ENCODE data around the gene MUC5AC. TPM values are rescaled to one million over a fixed set of nuclear protein-coding genes. Genes with fewer than 3 reads are reported as not detected.

The MUC5AC gene
- total RNA-seq, 2 experiments from 2014 or later, result not detected

DNA sequence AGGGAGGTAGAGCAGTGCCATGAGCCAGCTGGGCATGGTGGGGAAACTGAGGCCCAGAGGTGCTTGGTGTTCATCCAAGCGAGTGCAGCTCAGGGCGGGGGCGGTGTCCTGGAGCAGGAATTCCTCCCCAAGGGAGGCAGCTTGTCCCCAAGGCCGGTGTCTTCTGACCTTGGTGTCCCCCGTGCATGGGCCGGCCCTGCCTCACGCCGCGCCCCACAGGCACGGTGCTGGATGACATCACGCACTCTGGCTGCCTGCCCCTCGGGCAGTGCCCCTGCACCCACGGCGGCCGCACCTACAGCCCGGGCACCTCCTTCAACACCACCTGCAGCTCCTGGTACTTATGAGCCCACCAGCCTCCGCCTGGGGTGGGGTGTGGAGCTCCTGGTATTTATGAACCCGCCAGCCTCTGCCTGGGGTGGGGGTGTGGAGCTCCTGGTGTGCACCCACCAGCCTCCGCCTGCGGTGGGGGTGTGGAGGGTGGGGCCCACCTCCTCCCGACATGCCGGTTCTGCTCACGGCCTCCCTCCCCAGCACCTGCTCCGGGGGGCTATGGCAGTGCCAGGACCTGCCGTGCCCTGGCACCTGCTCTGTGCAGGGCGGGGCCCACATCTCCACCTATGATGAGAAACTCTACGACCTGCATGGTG is 71.8 kb downstream of the MUC5AC start:
- POLR2A ChIA-PET, result interaction anchor here (0.8 kb wide), 1 partner anchor 345 kb away, joined by 3 read pairs; no protein-coding TSS in a partner anchor
- Mint-ChIP-seq H3K4me3 (no peak overlapping the region), H3K27me3 (ENCODE audit: low read depth) (no peaks in the 10 kb centered on the region), H3K4me1 (ENCODE audit: low read depth) (no peaks in the 10 kb centered on the region), H3K9me3 (ENCODE audit: insufficient read depth) (no peaks in the 10 kb centered on the region), H3K36me3 (ENCODE audit: low read depth) (no peaks in the 10 kb centered on the region), H3K27ac (no peak overlapping the region)
- DNase-seq (no peak), ATAC-seq (no peak)
- CTCF ChIA-PET, result no interaction called here

DNA sequence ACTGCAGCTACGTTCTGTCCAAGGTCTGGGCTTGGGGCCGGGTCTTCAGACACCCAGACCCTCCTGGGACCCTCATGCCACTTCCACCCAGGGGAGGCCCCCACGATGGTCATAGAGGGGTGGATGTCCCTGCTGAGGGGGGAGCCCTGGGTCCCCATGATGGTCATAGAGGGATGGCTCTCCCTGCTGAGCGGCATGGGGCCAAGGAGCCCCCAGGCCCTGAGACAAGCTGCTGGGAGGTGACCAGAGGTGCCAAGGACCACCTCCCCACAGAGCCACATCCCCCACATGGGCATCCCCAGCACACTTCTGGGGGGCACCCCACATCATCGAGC is 72.3 kb downstream of the MUC5AC start:
- no peaks in the 10 kb centered on the region for H3K4me1 Mint-ChIP-seq (ENCODE audit: low read depth)
- no peak for ATAC-seq
- no peak overlapping the region for H3K27ac Mint-ChIP-seq
- H3K27me3 Mint-ChIP-seq (ENCODE audit: low read depth), result no peaks in the 10 kb centered on the region
- CTCF ChIA-PET, result no interaction called here
- no peak overlapping the region for H3K4me3 Mint-ChIP-seq
- no peak for DNase-seq
- POLR2A ChIA-PET, result interaction anchor here (0.8 kb wide), 1 partner anchor 345 kb away, joined by 3 read pairs; no protein-coding TSS in a partner anchor
- no peaks in the 10 kb centered on the region for H3K36me3 Mint-ChIP-seq (ENCODE audit: low read depth)
- no peaks in the 10 kb centered on the region for H3K9me3 Mint-ChIP-seq (ENCODE audit: insufficient read depth)

GRCh38 chr11:1230456-1231395 is 73.0 kb downstream of the MUC5AC start:
- POLR2A ChIA-PET, result no interaction called here
- Mint-ChIP-seq H3K4me3 (no peak overlapping the region), H3K27me3 (ENCODE audit: low read depth) (no peaks in the 10 kb centered on the region), H3K27ac (no peak overlapping the region), H3K4me1 (ENCODE audit: low read depth) (no peaks in the 10 kb centered on the region), H3K9me3 (ENCODE audit: insufficient read depth) (no peaks in the 10 kb centered on the region), H3K36me3 (ENCODE audit: low read depth) (no peaks in the 10 kb centered on the region)
- DNase-seq (no peak), ATAC-seq (no peak)
- CTCF ChIA-PET, result no interaction called here

GRCh38 chr11:1231396-1232020 is 73.8 kb downstream of the MUC5AC start:
- no peaks in the 10 kb centered on the region for H3K9me3 Mint-ChIP-seq (ENCODE audit: insufficient read depth)
- no peak for DNase-seq
- H3K36me3 Mint-ChIP-seq (ENCODE audit: low read depth), result no peaks in the 10 kb centered on the region
- H3K4me1 Mint-ChIP-seq (ENCODE audit: low read depth), result no peaks in the 10 kb centered on the region
- no peak for ATAC-seq
- H3K27ac Mint-ChIP-seq, result no peak overlapping the region
- no peaks in the 10 kb centered on the region for H3K27me3 Mint-ChIP-seq (ENCODE audit: low read depth)
- POLR2A ChIA-PET, result no interaction called here
- CTCF ChIA-PET, result no interaction called here
- H3K4me3 Mint-ChIP-seq, result no peak overlapping the region

DNA sequence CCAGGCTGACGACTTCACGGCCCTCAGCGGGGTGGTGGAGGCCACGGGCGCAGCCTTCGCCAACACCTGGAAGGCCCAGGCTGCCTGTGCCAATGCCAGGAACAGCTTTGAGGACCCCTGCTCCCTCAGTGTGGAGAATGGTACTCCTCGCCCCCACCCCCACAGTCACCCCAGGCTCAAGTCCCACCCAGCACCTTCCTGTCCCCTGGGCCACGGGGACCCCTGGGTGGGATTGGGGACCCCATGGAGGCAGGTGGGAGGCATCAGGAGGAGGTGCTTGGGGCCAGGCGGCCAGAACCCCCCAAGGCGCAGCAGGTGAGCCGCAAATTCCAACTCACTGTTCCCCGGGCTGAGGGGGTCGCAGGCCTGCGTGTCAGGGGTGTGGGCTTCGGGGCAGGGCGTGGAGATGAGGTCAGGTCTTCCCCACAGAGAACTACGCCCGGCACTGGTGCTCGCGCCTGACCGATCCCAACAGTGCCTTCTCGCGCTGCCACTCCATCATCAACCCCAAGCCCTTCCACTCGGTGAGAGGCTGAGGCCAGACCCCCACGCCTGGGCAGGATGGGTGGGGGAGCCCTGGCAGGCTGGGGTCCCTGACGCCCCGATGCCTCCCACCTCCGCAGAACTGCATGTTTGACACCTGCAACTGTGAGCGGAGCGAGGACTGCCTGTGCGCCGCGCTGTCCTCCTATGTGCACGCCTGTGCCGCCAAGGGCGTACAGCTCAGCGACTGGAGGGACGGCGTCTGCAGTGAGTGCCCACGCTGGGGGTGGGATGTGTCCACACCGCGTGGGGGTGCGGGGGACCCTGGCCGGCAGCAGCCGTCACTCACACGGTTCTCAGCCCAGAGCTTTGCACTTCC is 74.5 kb downstream of the MUC5AC start:
- no peaks in the 10 kb centered on the region for H3K9me3 Mint-ChIP-seq (ENCODE audit: insufficient read depth)
- ATAC-seq, result no peak
- CTCF ChIA-PET, result no interaction called here

GRCh38 chr11:1232883-1233321 is 75.1 kb downstream of the MUC5AC start:
- ATAC-seq, result no peak
- DNase-seq, result no peak
- Mint-ChIP-seq H3K36me3 (ENCODE audit: low read depth) (no peaks in the 10 kb centered on the region), H3K27me3 (ENCODE audit: low read depth) (no peaks in the 10 kb centered on the region), H3K4me3 (no peak overlapping the region), H3K9me3 (ENCODE audit: insufficient read depth) (no peaks in the 10 kb centered on the region), H3K27ac (no peak overlapping the region), H3K4me1 (ENCODE audit: low read depth) (no peaks in the 10 kb centered on the region)
- ChIA-PET POLR2A (no interaction called here), CTCF (no interaction called here)

More for the DNA sequence above, 74.5 kb downstream of the MUC5AC start:
- H3K27ac Mint-ChIP-seq, result no peak overlapping the region
- no peaks in the 10 kb centered on the region for H3K27me3 Mint-ChIP-seq (ENCODE audit: low read depth)
- no peak for DNase-seq
- H3K4me1 Mint-ChIP-seq (ENCODE audit: low read depth), result no peaks in the 10 kb centered on the region
- H3K36me3 Mint-ChIP-seq (ENCODE audit: low read depth), result no peaks in the 10 kb centered on the region
- POLR2A ChIA-PET, result no interaction called here
- H3K4me3 Mint-ChIP-seq, result no peak overlapping the region

GRCh38 chr11:1233351-1234053 is 75.7 kb downstream of the MUC5AC start:
- Mint-ChIP-seq H3K9me3 (ENCODE audit: insufficient read depth) (no peaks in the 10 kb centered on the region), H3K36me3 (ENCODE audit: low read depth) (no peaks in the 10 kb centered on the region), H3K27me3 (ENCODE audit: low read depth) (no peaks in the 10 kb centered on the region), H3K4me3 (no peak overlapping the region), H3K27ac (no peak overlapping the region), H3K4me1 (ENCODE audit: low read depth) (no peaks in the 10 kb centered on the region)
- DNase-seq, result no peak
- no peak for ATAC-seq
- CTCF ChIA-PET, result no interaction called here
- POLR2A ChIA-PET, result no interaction called here

GRCh38 chr11:1234054-1234720 is 76.4 kb downstream of the MUC5AC start:
- ChIA-PET POLR2A (no interaction called here), CTCF (no interaction called here)
- no peak for DNase-seq
- Mint-ChIP-seq H3K4me1 (ENCODE audit: low read depth) (no peaks in the 10 kb centered on the region), H3K36me3 (ENCODE audit: low read depth) (no peaks in the 10 kb centered on the region), H3K27ac (no peak overlapping the region), H3K27me3 (ENCODE audit: low read depth) (no peaks in the 10 kb centered on the region), H3K4me3 (no peak overlapping the region), H3K9me3 (ENCODE audit: insufficient read depth) (no peaks in the 10 kb centered on the region)
- ATAC-seq, result no peak

DNA sequence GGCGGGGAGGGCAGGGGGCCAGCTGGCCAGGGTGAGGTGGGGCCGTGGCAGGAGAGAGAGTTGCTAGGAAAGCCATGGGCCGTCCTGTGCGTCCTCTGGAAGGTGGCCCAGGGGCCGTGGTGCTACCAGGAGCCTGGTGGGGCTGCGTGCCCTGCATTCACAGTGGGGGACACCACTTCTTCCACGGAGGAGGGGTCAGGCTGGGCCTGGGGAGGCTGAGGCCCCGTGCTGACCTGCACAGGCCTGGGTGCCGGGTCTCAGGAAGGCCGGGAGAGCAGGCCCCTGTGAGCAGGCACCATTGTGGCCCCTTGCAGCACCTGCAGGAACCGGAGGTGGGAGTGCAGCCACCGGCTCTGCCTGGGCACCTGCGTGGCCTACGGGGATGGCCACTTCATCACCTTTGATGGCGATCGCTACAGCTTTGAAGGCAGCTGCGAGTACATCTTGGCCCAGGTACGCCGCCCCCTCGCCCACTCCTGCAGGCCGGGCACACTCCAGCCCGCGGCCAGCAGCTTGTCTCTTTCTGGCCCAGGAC is 77.1 kb downstream of the MUC5AC start:
- Mint-ChIP-seq H3K27me3 (ENCODE audit: low read depth) (no peaks in the 10 kb centered on the region), H3K9me3 (ENCODE audit: insufficient read depth) (no peaks in the 10 kb centered on the region), H3K36me3 (ENCODE audit: low read depth) (no peaks in the 10 kb centered on the region), H3K4me3 (no peak overlapping the region), H3K27ac (no peak overlapping the region), H3K4me1 (ENCODE audit: low read depth) (no peaks in the 10 kb centered on the region)
- ChIA-PET POLR2A (no interaction called here), CTCF (no interaction called here)
- ATAC-seq (no peak), DNase-seq (no peak)

DNA sequence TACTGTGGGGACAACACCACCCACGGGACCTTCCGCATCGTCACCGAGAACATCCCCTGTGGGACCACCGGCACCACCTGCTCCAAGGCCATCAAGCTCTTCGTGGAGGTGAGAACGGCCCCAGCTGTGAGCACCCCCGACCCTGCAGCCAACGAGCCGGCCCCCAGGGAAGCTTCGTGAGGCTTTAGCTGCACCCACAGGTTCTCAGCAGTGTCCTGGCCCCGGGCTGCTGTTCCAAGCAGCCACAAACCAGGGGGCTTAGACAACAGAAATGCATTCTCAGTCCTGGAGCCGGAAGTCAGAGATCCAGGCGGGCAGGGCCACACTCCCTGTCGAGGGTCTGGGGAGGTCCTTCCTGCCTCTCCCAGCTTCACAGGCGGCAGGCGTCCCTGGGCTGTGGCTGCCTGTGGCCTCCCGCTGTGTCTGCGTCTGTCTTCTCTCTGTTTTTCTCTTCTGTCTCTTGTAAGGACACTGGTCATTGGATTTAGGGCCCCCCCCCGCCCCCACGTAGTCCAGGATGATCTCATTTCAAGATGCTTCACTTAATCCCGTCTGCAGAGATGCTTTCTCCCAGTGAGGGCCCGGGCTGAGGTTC is 77.7 kb downstream of the MUC5AC start:
- CTCF ChIA-PET, result no interaction called here
- Mint-ChIP-seq H3K4me3 (no peak overlapping the region), H3K4me1 (ENCODE audit: low read depth) (no peaks in the 10 kb centered on the region), H3K27me3 (ENCODE audit: low read depth) (no peaks in the 10 kb centered on the region), H3K36me3 (ENCODE audit: low read depth) (no peaks in the 10 kb centered on the region), H3K9me3 (ENCODE audit: insufficient read depth) (no peaks in the 10 kb centered on the region), H3K27ac (no peak overlapping the region)
- POLR2A ChIA-PET, result no interaction called here
- ATAC-seq (no peak), DNase-seq (no peak)

Data from activated CD8-positive, alpha-beta T cell treated with anti-CD3 and anti-CD28 coated beads, Interleukin-2, amount 10 ng/mL, durations not matched to agents 7 days and 5 days (primary cell).